Posterior vena cava (tissue), 2 donors: Measurements from ENCODE around the gene PSMC1. TPM values are rescaled to one million over a fixed set of nuclear protein-coding genes. Genes with fewer than 3 reads are reported as not detected.

Source experiments
- total RNA-seq, 2 donors: library from RNA; stranded (reverse); fragmentation: NEBNext Ultra II Directional; extraction: Animal tissue kit (Norgen Biotek cat#: 25700); gene quantifications; one replicate each; pipeline ENCODE4 v1.2.1, GENCODE V29; 2021
- donor health status: DM: yes; HTN: yes; CAD: no.
- donor health status: DM: yes; HTN: yes; CAD: no.

PSMC1 gene
- total RNA-seq, 2 donors from 2014 or later = 87.2 to 90.8 TPM

Other genes starting within 250 kb of the PSMC1 start
- 1 to 10 TPM in 1 of 2 donors, under 1 TPM in 1; 0.56 to 1.1 TPM for gene KCNK13, start 194.6 kb upstream of the PSMC1 start, total RNA-seq
- gene NRDE2, start 75.4 kb downstream of the PSMC1 start, total RNA-seq = 10 to 100 TPM; 13.5 to 16.8 TPM
- 100 to 1,000 TPM; 662 to 764 TPM for gene CALM1, start 140.5 kb downstream of the PSMC1 start, total RNA-seq